Omental fat pad (tissue), 4 donors: ENCODE data around the gene TMEM201. TPM values are rescaled to one million over a fixed set of nuclear protein-coding genes. Genes with fewer than 3 reads are reported as not detected.

Experiments used
- ATAC-seq: fragments of 150-250 bp; one replicate; pipeline ENCODE4 v1.9.1; 2016; ENCODE audit warnings: mild to moderate bottlenecking, moderate library complexity; ENCODE audit not compliant: low FRiP score
- DNase-seq: peaks from one replicate; pipeline ENCODE4 v3.0.0-alpha.2; 2019; ENCODE audit warnings: low spot score
- CTCF ChIP-seq, 3 donors: fragments of 450-650 bp; IDR thresholded peaks; one replicate each; pipeline ENCODE4 v1.5.1; 2016 to 2017; ENCODE audit warnings: antibody characterized with exemption in 3 of 3, mild to moderate bottlenecking in 3 of 3, moderate library complexity in 2 of 3
- total RNA-seq, 4 donors: library from RNA; depleted of rRNA; stranded (reverse); fragments of >200 nt; gene quantifications; one replicate each; pipeline ENCODE4 v1.1.0, GENCODE V29; 2016

Gene TMEM201
- total RNA-seq, 4 donors from 2014 or later = 4.5 to 13.1 (median 6.8) TPM

GRCh38 chr1:9595968-9596340 lies 7.2 kb downstream of the TMEM201 start:
- TF ChIP-seq CTCF (IDR thresholded peaks at IDR 0.05) = no peak
- DNase-seq (no peak), ATAC-seq (no peak)

- no peak for ATAC-seq
- no peak for TF ChIP-seq CTCF (IDR thresholded peaks at IDR 0.05)
- no peak for DNase-seq
Measured at GRCh38 chr1:9596415-9597123, 7.9 kb downstream of the TMEM201 start.

- ATAC-seq = no peak
- no peak for DNase-seq
- TF ChIP-seq CTCF (IDR thresholded peaks at IDR 0.05) = no peak
Measured at GRCh38 chr1:9597361-9598315, 8.9 kb downstream of the TMEM201 start.

GRCh38 chr1:9598316-9598700 lies 9.6 kb downstream of the TMEM201 start:
- ATAC-seq (no peak), DNase-seq (no peak)
- no peak for TF ChIP-seq CTCF (IDR thresholded peaks at IDR 0.05)

- no peak for DNase-seq
Measured at GRCh38 chr1:9599741-9600140, 11.0 kb downstream of the TMEM201 start.

More at GRCh38 chr1:9599741-9600140, 11.0 kb downstream of the TMEM201 start:
- ATAC-seq = no peak
- TF ChIP-seq CTCF (IDR thresholded peaks at IDR 0.05) = no peak
